ENCODE measurements around the gene TSPAN9. TPM values are rescaled to one million over a fixed set of nuclear protein-coding genes. Genes with fewer than 3 reads are reported as not detected.

The TSPAN9 gene
- total RNA-seq, 1 donor from 2014 or later = 0.48 TPM

DNA sequence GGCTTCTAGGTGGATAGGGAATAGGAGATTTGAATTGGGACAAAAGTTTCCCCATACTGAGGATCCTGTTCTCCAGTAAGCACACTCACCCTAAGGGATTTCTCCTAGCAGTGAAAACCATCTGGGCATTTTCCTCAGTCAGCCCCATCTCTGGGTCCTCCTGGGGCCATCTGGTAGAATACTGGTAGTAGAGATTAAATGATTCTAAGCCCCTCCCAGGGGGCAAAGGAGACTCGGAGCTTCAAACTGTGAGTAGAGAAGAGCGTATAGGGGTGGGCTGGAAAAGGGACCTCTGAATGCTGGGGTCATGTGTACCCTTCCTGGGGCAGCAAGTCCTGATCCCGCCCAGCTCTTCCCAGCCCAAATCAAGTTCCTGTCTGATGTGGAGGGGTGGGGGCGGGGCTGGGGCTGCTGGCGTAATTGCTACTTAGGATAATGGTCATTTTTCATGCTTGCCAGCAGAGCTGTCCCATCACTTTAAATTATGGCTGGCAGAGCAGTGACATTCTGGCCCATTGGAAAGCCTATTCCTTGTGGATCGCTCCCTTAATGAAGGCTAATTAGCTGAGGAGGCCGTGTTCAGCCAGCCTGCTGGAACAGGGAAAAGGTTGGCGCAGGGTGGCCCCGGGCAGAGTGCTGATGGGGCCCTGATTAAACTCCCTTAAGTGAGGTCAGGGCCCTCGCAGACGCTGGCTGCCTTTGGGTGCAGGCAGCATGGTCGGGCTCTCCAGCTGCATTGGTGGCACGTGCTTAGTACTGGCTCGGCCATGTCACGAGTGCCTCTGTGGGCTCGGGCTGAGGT, 127.8 kb downstream of the TSPAN9 start:
- H3K4me1 Mint-ChIP-seq (ENCODE audit: low read depth) = no peaks in the 10 kb centered on the region
- H3K9me3 Mint-ChIP-seq = no peaks in the 10 kb centered on the region
- no peak overlapping the region for H3K27ac Mint-ChIP-seq
- peaks cover 23% of the 10 kb centered on the region for H3K27me3 Mint-ChIP-seq (ENCODE audit: low read depth)
- H3K4me3 Mint-ChIP-seq (ENCODE audit: low read depth) = no peak overlapping the region
- intact Hi-C loops (cut with micrococcal nuclease) = loop anchor here (5.0 kb wide), 1 partner anchor 133 kb away; no protein-coding TSS in a partner anchor
- no peaks in the 10 kb centered on the region for H3K36me3 Mint-ChIP-seq (ENCODE audit: low read depth)
- no peak for DNase-seq (ENCODE audit: low spot score)

DNA sequence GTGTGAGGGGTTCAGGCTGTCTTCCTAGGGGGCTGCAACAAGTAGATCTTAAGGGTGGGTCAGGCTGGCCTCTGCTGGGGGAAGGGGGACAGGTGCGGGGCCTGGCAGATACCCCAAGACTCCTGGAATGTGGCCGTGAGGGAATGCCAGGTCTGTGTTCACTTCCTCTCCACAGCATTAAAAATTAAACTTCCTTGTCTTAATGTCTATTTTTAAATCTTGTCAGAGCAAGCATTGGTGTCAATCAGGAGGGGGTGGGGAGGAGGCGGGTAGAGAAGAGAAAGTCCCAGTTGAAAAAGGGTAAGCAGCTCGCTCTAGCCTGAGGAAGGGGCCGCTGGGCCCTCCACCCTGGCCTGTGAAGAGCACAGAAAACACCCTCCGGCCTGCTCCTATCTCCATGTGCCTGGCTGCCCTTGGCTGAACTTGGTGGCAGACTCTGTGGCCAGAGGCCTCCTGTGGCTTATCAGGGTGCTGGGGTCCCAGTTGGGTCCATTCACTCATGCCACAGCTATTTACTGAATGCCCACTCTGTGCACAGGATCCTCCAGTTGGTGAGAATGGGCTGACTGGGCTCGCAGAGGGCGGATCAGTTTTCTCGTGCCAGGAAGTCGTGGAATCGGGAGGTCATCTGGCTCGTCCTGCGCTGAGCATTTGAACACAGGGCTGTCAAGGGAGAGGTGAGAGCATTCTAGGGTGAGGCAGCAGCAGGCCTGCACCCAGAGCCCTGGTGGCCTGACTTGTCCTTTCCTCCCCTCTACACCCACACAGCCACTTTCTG, 128.8 kb downstream of the TSPAN9 start:
- Mint-ChIP-seq H3K27me3 (ENCODE audit: low read depth) (peaks cover 21% of the 10 kb centered on the region), H3K4me1 (ENCODE audit: low read depth) (no peaks in the 10 kb centered on the region), H3K27ac (no peak overlapping the region), H3K4me3 (ENCODE audit: low read depth) (no peak overlapping the region), H3K9me3 (no peaks in the 10 kb centered on the region), H3K36me3 (ENCODE audit: low read depth) (no peaks in the 10 kb centered on the region)
- intact Hi-C loops (cut with micrococcal nuclease) = no loop called here
- no peak for DNase-seq (ENCODE audit: low spot score)

DNA sequence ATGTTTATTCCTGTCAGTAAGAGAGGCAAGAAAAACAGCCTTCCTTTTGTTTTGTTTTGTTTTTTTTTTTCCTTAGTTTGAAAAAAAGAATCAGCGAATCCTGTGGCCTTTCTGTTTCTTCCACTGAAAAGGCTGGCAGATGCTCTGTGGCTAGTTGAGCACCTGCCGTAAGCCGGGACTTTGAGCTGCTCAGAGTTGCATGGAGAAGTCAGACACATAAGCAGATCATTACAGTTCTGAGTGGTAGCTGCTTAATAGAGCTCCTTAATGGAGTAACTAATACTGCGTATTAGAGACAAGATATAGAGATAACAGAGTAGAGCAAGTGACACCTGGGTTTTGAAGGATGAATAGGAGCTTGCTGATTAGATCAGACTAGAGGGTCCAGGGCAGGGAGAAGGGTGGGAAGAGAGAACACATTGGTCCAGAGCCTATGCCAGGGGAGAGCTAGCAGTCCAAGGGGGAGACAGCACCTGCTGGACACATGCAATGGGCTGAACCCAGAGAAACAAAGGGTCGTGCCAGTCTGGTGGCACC, 129.4 kb downstream of the TSPAN9 start:
- Mint-ChIP-seq H3K27me3 (ENCODE audit: low read depth) (peaks cover 15% of the 10 kb centered on the region), H3K27ac (no peak overlapping the region), H3K4me3 (ENCODE audit: low read depth) (no peak overlapping the region), H3K36me3 (ENCODE audit: low read depth) (no peaks in the 10 kb centered on the region), H3K4me1 (ENCODE audit: low read depth) (no peaks in the 10 kb centered on the region), H3K9me3 (no peaks in the 10 kb centered on the region)
- intact Hi-C loops (cut with micrococcal nuclease) = no loop called here
- no peak for DNase-seq (ENCODE audit: low spot score)

DNA sequence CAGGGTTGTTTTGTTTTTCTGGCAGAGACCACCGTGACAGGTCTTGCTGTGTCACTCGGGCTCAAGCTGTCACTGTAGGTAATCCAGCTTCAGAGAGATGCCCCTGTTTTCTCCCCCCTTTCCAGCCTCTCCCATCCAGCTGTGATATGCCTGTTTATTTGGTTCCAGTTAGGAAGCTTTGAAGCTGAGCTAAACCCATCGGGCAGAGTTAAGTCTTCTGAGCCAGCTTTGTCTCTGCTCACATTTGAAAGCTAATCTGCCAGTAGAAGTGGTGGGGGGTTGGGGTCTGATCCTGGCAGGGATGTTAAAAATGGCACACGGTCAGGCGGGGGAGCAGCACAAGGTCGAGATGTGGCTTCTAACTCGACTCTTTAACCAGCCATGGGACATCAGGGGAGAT, 130.0 kb downstream of the TSPAN9 start:
- Mint-ChIP-seq H3K4me1 (ENCODE audit: low read depth) (no peaks in the 10 kb centered on the region), H3K27me3 (ENCODE audit: low read depth) (peaks cover 9% of the 10 kb centered on the region), H3K4me3 (ENCODE audit: low read depth) (no peak overlapping the region), H3K27ac (no peak overlapping the region), H3K36me3 (ENCODE audit: low read depth) (no peaks in the 10 kb centered on the region), H3K9me3 (no peaks in the 10 kb centered on the region)
- intact Hi-C loops (cut with micrococcal nuclease) = no loop called here
- no peak for DNase-seq (ENCODE audit: low spot score)

DNA sequence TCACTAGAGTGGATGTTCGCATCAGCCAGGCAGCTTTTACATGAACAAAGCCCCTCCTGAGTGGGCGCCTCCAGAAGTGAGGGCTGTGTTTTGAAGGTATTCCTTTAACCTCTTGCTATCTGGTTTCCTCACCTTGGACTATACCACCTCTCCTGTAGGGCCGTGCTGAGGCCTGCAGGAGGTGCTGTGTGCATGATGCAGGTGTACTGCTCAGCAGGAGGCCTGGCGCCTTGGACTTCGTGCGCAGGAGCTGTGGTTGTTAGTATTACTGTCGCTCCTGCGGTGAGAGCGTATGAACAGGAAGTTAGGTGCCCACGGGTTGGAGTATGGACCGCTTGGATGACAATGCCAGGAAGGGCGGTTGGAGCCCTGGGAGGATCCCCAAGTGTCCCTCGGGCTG, 130.7 kb downstream of the TSPAN9 start:
- Mint-ChIP-seq H3K27me3 (ENCODE audit: low read depth) (peaks cover 6% of the 10 kb centered on the region), H3K27ac (no peak overlapping the region), H3K4me1 (ENCODE audit: low read depth) (no peaks in the 10 kb centered on the region), H3K36me3 (ENCODE audit: low read depth) (no peaks in the 10 kb centered on the region), H3K4me3 (ENCODE audit: low read depth) (no peak overlapping the region), H3K9me3 (no peaks in the 10 kb centered on the region)
- no peak for DNase-seq (ENCODE audit: low spot score)
- intact Hi-C loops (cut with micrococcal nuclease) = no loop called here

DNA sequence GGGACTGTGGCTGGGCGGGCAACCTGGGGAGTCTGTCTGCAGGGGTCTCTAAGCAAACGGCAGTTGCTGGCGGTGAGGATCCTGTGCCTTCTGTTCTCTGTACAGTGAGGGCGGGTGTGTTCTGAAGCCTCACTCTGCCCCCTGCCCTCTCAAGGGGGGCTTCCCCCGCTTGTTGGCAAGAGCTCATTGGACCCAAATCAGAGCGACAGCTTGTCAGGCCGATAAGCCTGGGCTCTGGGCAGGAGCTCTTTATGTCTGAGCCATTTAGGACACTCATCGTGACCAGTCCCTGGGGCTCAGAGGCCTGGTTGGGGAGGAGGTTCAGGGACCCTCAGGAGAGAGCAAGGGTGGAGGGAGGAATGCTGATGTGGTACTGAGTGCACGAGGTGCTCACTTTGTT, 136.0 kb downstream of the TSPAN9 start:
- no peaks in the 10 kb centered on the region for H3K36me3 Mint-ChIP-seq (ENCODE audit: low read depth)
- no peak for DNase-seq (ENCODE audit: low spot score)
- intact Hi-C loops (cut with micrococcal nuclease) = no loop called here
- H3K27ac Mint-ChIP-seq = no peak overlapping the region
- H3K9me3 Mint-ChIP-seq = no peaks in the 10 kb centered on the region
- H3K4me3 Mint-ChIP-seq (ENCODE audit: low read depth) = no peak overlapping the region
- H3K4me1 Mint-ChIP-seq (ENCODE audit: low read depth) = no peaks in the 10 kb centered on the region
- no peaks in the 10 kb centered on the region for H3K27me3 Mint-ChIP-seq (ENCODE audit: low read depth)

DNA sequence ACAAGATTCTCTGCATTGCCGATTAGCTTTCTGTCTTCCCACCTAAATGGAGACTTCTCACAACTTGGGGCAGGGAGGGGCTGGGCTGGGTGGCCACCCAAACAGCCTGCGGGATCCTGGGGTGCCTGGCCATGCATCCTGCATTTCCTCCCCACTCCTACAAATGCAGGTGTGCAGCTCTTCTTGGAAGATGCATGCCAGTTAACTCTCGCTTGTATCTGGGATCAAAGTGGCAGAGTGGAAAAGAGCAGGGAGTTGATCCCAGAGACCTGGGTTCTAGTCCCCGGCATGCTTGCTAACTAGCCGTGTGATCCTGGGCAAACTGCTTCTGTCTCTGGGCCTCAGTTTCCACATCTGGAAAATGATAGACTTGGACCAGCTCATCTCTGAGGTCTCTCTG, 136.6 kb downstream of the TSPAN9 start:
- Mint-ChIP-seq H3K4me1 (ENCODE audit: low read depth) (no peaks in the 10 kb centered on the region), H3K9me3 (no peaks in the 10 kb centered on the region), H3K27ac (no peak overlapping the region), H3K36me3 (ENCODE audit: low read depth) (no peaks in the 10 kb centered on the region), H3K4me3 (ENCODE audit: low read depth) (no peak overlapping the region), H3K27me3 (ENCODE audit: low read depth) (no peaks in the 10 kb centered on the region)
- intact Hi-C loops (cut with micrococcal nuclease) = no loop called here
- no peak for DNase-seq (ENCODE audit: low spot score)

DNA sequence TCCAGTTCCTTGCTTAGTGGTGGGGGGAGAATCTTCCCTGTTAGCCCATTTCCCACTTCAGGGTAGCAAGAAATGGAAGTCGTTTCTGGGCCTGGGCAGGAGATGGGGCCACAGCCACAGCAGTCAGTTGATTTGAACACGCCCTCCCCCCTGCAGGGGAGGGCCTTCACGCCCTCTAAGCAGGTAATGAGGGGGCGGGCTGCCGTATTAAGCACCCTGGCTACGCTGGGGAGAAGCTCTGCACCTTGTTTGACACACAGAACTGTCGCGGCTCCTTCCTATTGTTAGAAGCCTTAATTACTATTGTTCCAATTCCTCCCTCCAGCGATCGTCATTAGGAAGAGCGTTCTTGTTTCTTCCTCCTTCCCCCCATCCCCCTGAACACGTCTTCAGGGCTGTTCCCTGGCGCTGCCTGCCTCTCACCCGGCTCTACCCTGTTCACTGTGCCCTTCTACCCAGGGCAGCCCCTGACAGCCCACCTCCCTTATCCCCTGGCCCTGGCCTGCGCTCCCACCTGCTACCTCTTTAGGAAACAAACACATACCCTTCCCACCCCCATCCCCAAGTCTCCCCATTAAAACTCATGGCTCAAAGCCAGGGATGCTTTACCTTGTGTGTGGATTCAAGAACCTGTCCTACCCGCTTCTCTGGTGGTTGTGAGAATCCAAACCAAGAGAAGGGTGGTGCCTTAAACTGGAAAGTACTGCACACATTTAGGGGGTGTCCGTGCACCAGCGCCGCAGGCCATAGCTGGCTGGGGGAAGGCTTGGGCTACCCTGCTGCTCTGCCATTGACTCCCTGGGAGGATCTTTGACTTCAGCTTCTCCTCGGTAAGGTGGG, 137.6 kb downstream of the TSPAN9 start:
- DNase-seq (ENCODE audit: low spot score) = no peak
- Mint-ChIP-seq H3K36me3 (ENCODE audit: low read depth) (no peaks in the 10 kb centered on the region), H3K4me3 (ENCODE audit: low read depth) (no peak overlapping the region), H3K9me3 (no peaks in the 10 kb centered on the region), H3K27ac (no peak overlapping the region), H3K27me3 (ENCODE audit: low read depth) (no peaks in the 10 kb centered on the region), H3K4me1 (ENCODE audit: low read depth) (no peaks in the 10 kb centered on the region)
- intact Hi-C loops (cut with micrococcal nuclease) = no loop called here

DNA sequence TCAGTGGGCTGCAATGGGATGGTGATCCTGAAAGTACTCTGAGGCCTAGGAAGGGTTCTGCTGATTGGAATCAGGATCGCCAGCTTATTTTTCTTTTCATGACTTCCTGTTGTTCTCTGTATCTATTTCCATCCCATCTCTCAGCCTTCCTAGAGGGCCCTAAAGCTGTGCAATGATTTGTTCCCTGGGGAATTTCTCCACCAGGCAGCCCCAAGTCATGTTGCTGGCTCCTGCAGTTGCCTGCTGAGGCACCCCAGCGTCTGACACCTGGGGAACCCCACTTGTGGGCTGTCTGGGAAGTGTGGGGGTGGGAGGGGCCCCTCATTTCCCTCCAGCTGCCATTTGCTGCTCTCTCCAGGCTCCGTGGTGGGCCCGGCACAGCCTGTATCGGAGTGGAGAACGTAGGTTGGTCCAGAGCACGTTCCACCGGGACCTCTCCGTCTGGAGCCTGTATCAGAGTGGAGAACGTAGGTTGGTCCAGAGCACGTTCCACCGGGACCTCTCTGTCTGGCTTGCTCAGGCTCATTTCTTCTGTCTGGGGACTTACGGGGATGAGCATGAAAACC, 138.3 kb downstream of the TSPAN9 start:
- no peaks in the 10 kb centered on the region for H3K4me1 Mint-ChIP-seq (ENCODE audit: low read depth)
- no peaks in the 10 kb centered on the region for H3K36me3 Mint-ChIP-seq (ENCODE audit: low read depth)
- H3K4me3 Mint-ChIP-seq (ENCODE audit: low read depth) = no peak overlapping the region
- no peaks in the 10 kb centered on the region for H3K27me3 Mint-ChIP-seq (ENCODE audit: low read depth)
- H3K9me3 Mint-ChIP-seq = no peaks in the 10 kb centered on the region
- intact Hi-C loops (cut with micrococcal nuclease) = no loop called here
- no peak for DNase-seq (ENCODE audit: low spot score)
- no peak overlapping the region for H3K27ac Mint-ChIP-seq

DNA sequence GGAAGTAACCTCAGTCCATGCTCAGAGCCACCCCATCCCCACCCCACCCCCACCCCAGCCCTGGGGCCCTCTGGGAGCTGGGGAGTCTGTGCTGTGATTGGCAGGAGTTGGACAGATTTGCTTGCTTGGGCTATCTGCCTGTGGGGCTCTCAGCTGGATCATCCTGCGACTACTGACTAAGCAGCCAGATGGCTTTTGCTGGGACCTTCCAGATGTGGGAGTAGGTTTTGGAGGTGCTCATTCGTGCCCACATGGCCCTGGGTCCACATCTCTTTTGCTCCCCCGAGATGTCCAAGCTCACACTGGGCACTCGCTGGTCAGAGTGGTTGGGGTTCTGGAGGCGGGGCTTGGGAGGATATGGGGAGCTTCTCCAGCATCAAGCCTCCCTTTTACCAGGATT, 138.9 kb downstream of the TSPAN9 start:
- Mint-ChIP-seq H3K27ac (no peak overlapping the region), H3K4me1 (ENCODE audit: low read depth) (no peaks in the 10 kb centered on the region), H3K4me3 (ENCODE audit: low read depth) (no peak overlapping the region), H3K9me3 (no peaks in the 10 kb centered on the region), H3K36me3 (ENCODE audit: low read depth) (no peaks in the 10 kb centered on the region), H3K27me3 (ENCODE audit: low read depth) (no peaks in the 10 kb centered on the region)
- no peak for DNase-seq (ENCODE audit: low spot score)
- intact Hi-C loops (cut with micrococcal nuclease) = no loop called here

DNA sequence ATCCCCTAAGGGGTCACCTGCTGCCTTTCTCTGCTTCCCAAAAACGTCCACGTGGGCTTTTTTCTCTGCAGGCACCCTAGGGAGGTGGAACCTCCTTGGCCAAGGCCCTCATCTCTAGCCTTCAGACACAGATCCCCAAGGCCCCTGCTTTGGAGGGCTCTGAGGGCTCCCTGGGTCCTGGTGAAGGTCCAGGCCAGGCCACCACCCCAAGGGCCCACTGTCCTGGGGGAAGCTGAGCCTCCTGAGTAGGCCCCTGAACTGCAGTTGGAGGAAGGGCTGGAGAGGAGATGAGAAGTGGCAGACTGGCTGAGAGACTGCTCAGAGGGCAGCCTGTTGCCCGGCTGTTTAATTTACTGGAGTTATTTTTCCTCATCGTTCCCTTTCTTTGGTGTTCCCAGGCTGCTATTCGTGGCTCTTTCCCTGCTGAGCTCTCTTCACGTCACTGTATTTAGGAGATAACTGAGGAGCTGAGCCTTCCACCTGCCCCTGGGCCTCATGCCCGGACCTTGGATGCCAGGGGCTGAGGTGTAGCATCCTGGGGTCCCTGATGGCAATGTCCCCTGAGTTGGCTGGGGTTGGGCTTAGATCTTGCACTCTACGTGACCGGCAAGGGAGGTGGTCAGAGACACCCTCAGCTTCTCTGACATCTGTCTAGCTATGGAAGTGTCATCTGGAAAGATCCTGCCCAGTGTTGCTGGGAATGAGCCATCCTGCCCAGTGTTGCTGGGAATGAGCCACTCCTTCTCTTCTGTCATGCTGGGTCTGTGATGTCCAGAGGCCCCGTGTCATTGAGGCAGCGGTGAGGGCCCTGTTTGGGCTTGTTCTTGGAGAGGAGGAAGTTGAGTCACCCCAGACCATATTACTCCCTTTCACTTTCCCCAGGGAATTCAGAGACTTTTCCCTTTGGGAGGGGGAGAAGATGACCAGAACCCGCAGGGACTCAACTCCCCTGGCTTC, 139.8 kb downstream of the TSPAN9 start:
- H3K4me1 Mint-ChIP-seq (ENCODE audit: low read depth) = no peaks in the 10 kb centered on the region
- H3K27ac Mint-ChIP-seq = no peak overlapping the region
- H3K4me3 Mint-ChIP-seq (ENCODE audit: low read depth) = no peak overlapping the region
- H3K27me3 Mint-ChIP-seq (ENCODE audit: low read depth) = no peaks in the 10 kb centered on the region
- intact Hi-C loops (cut with micrococcal nuclease) = no loop called here
- no peaks in the 10 kb centered on the region for H3K9me3 Mint-ChIP-seq
- H3K36me3 Mint-ChIP-seq (ENCODE audit: low read depth) = no peaks in the 10 kb centered on the region
- no peak for DNase-seq (ENCODE audit: low spot score)
